22Rv1 (cell line): ENCODE results near the gene STUM.

Experiments used
- H3K27ac ChIP-seq: fragments of 450-650 bp; 2 replicates; pipeline ENCODE4 v1.5.1; 2017
- ZFX ChIP-seq: fragments of 450-650 bp; IDR thresholded peaks from 2 replicates; pipeline ENCODE4 v1.6.1; 2017; ENCODE audit warnings: antibody characterized with exemption, borderline replicate concordance
- TF ChIP-seq, protein P1 (sequence below): fragments of 450-650 bp; IDR thresholded peaks from 2 replicates; pipeline ENCODE4 v1.5.1; 2017; ENCODE audit warnings: mild to moderate bottlenecking

Gene STUM

DNA sequence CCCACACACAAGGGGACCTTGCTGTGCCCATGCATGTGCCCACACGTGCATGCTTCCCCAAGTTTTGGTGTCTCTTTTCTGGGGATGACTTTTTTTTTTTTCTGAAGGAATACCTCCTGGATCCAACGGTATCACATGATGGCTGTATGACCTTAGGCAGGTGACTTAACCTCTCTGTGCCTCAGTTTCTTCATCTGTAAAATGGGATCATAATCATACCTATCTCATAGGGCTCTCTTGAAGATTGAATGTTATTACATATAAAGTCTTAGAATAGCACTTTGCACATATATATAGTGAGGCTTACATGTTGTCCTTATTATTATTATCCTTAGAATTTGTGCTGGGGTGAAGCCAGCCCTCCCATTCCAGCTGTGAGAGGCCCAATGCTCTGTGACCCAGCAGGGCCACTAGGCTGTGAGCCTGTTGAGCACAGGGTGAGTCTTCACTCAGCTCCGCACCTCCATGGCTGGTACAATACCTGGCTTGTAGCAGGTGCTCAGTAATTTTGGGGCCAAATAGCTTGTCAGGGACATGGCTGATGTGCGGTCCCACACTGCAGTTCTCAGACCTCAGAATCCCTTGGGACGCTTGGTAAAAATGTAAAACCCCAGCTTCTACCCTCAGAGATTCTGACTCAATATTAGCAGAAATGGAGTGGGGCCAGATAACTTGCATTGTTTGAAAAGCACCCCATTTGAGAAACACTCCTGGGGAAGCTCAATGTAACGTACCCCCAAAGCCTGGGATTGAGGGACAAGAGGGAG lies 20.6 kb downstream of the STUM start:
- no peak overlapping the region for H3K27ac ChIP-seq
- TF ChIP-seq, protein P1, sequence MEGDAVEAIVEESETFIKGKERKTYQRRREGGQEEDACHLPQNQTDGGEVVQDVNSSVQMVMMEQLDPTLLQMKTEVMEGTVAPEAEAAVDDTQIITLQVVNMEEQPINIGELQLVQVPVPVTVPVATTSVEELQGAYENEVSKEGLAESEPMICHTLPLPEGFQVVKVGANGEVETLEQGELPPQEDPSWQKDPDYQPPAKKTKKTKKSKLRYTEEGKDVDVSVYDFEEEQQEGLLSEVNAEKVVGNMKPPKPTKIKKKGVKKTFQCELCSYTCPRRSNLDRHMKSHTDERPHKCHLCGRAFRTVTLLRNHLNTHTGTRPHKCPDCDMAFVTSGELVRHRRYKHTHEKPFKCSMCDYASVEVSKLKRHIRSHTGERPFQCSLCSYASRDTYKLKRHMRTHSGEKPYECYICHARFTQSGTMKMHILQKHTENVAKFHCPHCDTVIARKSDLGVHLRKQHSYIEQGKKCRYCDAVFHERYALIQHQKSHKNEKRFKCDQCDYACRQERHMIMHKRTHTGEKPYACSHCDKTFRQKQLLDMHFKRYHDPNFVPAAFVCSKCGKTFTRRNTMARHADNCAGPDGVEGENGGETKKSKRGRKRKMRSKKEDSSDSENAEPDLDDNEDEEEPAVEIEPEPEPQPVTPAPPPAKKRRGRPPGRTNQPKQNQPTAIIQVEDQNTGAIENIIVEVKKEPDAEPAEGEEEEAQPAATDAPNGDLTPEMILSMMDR: no peak
- TF ChIP-seq ZFX: no peak

DNA sequence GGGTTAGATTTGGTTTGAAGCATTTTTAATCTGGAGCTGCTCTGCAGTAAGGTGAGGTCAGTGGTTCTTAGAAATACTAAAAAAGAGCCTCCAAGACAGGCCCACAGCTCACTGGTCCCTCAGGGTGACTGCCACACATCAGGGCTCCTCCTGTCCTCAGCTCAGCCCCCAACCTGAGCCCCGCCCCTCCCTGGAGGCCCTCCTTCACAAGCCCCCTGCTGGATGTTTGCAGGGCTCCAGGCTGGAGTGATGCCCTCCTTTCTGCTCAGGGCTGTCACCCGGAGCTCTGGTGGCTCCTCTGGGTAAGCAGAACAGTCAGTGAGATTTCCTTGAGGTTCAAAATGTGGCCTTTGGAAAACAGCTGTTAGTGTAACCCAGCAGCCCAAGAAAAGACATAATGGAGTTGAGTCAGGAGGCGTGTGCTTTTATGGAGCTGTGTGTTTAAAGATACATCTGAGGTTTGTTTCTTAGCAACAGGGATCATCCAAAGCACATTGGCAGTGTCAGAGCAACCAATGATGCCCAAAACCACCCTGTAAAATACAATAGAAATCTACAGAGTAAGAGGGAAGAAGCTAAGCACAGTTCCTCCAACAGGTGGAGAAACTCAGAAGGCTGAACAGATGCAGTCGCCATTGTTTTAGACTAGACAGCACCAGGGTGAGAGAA lies 21.4 kb downstream of the STUM start:
- H3K27ac ChIP-seq: no peak overlapping the region
- no peak for TF ChIP-seq ZFX
- TF ChIP-seq, protein P1: no peak; the same call in 1 of the 2 replicates

DNA sequence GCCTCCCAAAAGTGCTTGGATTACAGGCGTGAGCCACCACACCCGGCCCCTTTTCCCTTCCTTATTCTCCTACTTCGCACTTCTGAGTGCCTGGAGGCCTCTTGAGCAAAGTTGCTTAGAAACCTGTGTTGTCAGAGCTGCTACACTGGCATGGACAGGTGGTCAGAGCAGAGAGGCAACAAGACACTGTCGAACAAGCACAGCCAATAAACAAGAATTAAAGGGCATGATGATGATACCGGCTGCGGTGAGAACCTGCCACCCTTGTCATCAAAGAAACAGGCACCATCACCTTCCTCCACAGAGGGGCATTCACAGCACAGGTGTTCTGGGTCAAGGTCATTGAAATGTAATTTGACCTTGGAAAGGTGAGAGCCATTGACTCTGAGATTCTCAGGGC lies 23.3 kb downstream of the STUM start:
- TF ChIP-seq, protein P1: no peak
- no peak overlapping the region for H3K27ac ChIP-seq

DNA sequence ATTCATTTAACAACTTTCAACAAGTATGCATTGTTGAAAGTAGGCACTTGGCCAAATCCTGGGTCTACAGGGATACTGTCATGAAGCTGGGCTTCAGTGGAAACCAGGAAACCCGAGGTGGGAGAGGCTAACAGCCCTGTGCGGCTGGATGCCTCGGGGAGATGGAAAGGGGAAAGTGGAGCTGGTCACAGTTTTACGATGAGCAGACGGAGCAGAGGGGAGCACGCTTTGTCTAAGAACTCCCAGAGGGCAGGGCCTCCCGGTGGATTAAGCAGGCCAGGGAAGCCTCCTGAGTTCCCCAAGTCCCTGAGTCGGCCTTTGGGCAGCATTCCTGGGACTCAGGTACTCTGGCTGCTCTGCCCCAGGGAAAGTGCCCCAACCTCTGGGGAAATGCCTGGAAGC lies 23.8 kb downstream of the STUM start:
- no peak overlapping the region for H3K27ac ChIP-seq
- no peak for TF ChIP-seq ZFX
- TF ChIP-seq, protein P1: no peak

DNA sequence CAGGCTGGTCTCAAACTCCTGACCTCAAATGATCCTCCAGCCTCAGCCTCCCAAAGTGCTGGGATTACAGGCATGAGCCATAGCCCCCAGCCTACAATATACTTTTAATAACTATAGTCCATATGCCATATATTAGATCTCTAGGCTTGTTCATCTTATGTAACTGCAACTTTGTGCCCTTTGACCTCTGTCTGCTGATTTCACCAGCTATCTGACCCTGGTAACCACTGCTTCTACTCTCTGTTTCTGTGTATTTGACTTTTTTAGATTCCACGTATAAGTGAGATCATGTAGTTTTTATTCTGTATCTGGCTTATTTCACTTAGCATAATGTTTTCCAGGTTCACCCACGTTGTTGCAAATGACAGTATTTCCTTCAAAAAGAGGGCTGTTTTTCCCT lies 25.5 kb downstream of the STUM start:
- TF ChIP-seq, protein P1: no peak
- no peak for TF ChIP-seq ZFX

DNA sequence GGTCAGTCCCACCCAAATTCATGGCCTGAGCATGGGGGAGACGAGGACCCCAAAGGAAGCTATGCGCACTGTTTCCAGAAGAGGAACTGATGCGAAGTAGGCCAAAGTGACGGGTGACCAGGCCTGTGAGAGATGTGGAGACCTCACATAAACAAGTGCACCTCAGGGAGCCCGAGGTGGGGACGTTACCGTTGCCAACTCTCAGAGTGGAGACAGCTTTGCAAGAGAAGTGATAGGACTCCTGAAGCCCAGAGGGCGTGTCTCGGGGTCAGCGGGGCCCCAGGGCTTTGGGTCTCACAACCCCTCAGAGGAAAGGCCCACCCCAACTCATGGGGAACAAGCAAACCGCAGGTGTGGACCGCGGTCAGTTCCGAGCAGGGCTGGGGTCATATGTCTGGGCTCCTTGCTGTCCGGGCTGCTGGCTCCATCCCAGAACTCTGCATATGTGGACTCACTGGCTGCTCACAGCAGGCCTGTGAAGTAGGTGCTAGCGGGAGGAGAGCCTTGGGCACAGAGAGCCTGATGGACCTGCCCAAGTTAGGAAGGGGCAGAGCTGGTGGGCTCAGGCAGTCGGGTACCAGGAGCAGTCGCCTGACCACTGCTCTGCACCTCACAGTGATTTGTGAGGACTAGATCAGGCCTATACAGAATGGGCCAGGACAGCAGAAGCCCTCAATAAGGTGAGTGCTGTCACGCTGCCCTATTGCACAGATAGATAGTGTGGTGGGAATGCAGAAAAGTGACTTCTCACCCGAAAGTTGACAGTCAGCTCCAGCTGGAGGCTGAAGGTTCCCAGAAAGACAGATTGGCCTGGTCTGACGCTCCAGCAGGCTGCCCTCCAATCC lies 26.2 kb downstream of the STUM start:
- TF ChIP-seq, protein P1: no peak
- no peak for TF ChIP-seq ZFX
- no peak overlapping the region for H3K27ac ChIP-seq

More for the DNA sequence above, 25.5 kb downstream of the STUM start:
- no peak overlapping the region for H3K27ac ChIP-seq
